ENCODE results near the gene CDKN1A.

DNA sequence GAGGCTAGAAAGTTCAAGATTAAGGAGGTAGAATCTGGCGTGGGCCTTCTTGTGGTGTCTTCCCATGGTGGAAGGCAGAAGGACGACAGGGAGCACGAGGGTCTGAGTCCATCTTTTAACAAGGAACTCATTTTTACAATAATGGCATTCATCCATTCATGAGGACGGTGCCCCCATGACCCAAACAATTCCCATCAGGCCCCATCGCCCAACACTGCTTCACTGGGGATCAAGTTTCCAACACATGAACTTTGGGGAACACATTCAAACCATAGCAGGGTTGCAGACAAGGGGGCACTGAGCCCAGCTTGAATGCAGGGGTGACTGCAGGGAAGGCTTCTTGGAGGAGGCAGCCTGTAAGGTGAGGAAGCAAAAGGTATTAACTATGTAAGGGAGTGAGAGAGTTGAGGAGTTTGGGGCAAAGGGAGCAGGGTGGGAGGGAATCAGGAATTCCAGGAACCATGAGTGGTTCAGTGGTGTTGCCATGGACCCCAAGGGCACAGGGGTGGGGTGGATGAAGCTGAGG lies 24.6 kb downstream of the CDKN1A start:
- TF ChIP-seq, protein P1, sequence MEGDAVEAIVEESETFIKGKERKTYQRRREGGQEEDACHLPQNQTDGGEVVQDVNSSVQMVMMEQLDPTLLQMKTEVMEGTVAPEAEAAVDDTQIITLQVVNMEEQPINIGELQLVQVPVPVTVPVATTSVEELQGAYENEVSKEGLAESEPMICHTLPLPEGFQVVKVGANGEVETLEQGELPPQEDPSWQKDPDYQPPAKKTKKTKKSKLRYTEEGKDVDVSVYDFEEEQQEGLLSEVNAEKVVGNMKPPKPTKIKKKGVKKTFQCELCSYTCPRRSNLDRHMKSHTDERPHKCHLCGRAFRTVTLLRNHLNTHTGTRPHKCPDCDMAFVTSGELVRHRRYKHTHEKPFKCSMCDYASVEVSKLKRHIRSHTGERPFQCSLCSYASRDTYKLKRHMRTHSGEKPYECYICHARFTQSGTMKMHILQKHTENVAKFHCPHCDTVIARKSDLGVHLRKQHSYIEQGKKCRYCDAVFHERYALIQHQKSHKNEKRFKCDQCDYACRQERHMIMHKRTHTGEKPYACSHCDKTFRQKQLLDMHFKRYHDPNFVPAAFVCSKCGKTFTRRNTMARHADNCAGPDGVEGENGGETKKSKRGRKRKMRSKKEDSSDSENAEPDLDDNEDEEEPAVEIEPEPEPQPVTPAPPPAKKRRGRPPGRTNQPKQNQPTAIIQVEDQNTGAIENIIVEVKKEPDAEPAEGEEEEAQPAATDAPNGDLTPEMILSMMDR (IDR thresholded peaks at IDR 0.05), result no peak
- TF ChIP-seq POLR2A (IDR thresholded peaks at IDR 0.05), result no peak
